ENCODE results near the gene SORCS2.

The SORCS2 gene

GRCh38 chr4:7653510-7654369 is 461.4 kb downstream of the SORCS2 start:
- CTCF ChIA-PET = interaction anchor here (0.6 kb wide), 1 partner anchor 72 kb away, joined by 3 read pairs; no protein-coding TSS in a partner anchor
- no peak for DNase-seq (ENCODE audit: extremely low spot score)
- POLR2A ChIA-PET = no interaction called here
- TF ChIP-seq NFRKB (IDR thresholded peaks at IDR 0.05) = no peak
- no peak for TF ChIP-seq BHLHE40 (IDR thresholded peaks at IDR 0.05; ENCODE audit: borderline replicate concordance)
- TF ChIP-seq ELF4 (IDR thresholded peaks at IDR 0.05) = no peak

- TF ChIP-seq ZNF384 (IDR thresholded peaks at IDR 0.05) (no peak), TARDBP (IDR thresholded peaks at IDR 0.05) (no peak), LEF1 (IDR thresholded peaks at IDR 0.05; ENCODE audit: borderline replicate concordance) (no peak), CTBP1 (IDR thresholded peaks at IDR 0.05; ENCODE audit: borderline replicate concordance) (no peak), ARNT (IDR thresholded peaks at IDR 0.05) (no peak), L3MBTL2 (conservative IDR thresholded peaks at IDR 0.05) (no peak), FOXK2 (IDR thresholded peaks at IDR 0.05) (no peak), ELF4 (IDR thresholded peaks at IDR 0.05) (no peak), NFRKB (IDR thresholded peaks at IDR 0.05) (no peak)
- CTCF ChIA-PET = interaction anchor here (0.5 to 0.9 kb wide), 2 partner anchors 118 to 139 kb away, joined by 3 to 4 read pairs; no protein-coding TSS in a partner anchor
- POLR2A ChIA-PET = no interaction called here
- no peak for DNase-seq (ENCODE audit: extremely low spot score)
Observed at GRCh38 chr4:7654550-7655445, 462.5 kb downstream of the SORCS2 start.

GRCh38 chr4:7655511-7656243 is 463.3 kb downstream of the SORCS2 start:
- POLR2A ChIA-PET = no interaction called here
- TF ChIP-seq PKNOX1 (IDR thresholded peaks at IDR 0.05) (peak; percentile 89), FOXK2 (IDR thresholded peaks at IDR 0.05) (no peak)
- DNase-seq (ENCODE audit: extremely low spot score) = peak; percentile 36
- CTCF ChIA-PET = interaction anchor here (0.9 kb wide), 1 partner anchor 119 kb away, joined by 3 read pairs; no protein-coding TSS in a partner anchor

DNA sequence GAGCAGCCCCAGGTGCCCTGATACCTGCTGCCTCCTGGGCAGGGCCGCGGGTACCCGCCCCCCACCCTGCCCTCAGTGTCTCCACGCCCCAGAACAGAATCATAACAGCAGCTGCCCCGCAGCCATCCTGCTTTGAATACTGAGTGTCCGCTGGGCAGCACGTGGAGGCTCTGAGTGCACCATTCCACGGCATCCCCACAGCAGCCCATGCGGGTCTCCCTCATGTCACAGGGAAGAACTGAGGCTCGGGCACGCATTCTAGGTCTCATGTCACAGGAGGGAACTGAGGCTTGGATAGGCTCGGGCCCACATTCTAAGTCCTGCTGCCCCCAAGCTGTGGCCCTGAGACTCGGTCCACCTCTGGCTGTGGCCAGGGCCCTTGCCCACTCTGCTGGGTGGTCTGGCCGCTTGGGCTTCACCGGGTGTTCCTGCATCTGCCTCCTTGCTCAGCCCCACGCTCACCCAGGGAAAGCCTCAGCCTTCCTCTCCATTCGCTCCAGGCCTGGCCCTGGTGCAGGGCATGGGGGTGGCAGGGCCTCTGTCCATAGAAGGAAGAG is 464.0 kb downstream of the SORCS2 start:
- CTCF ChIA-PET = interaction anchor here (0.6 to 0.9 kb wide), 2 partner anchors 50 to 119 kb away, joined by 3 read pairs; no protein-coding TSS in a partner anchor
- POLR2A ChIA-PET = no interaction called here
- no peak for DNase-seq (ENCODE audit: extremely low spot score)
- TF ChIP-seq L3MBTL2 (conservative IDR thresholded peaks at IDR 0.05) = no peak
- no peak for TF ChIP-seq PKNOX1 (IDR thresholded peaks at IDR 0.05)
- no peak for TF ChIP-seq ELF4 (IDR thresholded peaks at IDR 0.05)
- TF ChIP-seq TARDBP (IDR thresholded peaks at IDR 0.05) = no peak
- TF ChIP-seq ARNT (IDR thresholded peaks at IDR 0.05) = no peak
- no peak for TF ChIP-seq NFRKB (IDR thresholded peaks at IDR 0.05)
- TF ChIP-seq FOXK2 (IDR thresholded peaks at IDR 0.05) = no peak
- no peak for TF ChIP-seq ZNF384 (IDR thresholded peaks at IDR 0.05)
- no peak for TF ChIP-seq HDGF (IDR thresholded peaks at IDR 0.05; ENCODE audit: borderline replicate concordance)
- no peak for TF ChIP-seq FOXM1 (IDR thresholded peaks at IDR 0.05; ENCODE audit: borderline replicate concordance)
- TF ChIP-seq SP1 (IDR thresholded peaks at IDR 0.05) = no peak
- no peak for TF ChIP-seq BHLHE40 (IDR thresholded peaks at IDR 0.05; ENCODE audit: borderline replicate concordance)
- TF ChIP-seq LEF1 (IDR thresholded peaks at IDR 0.05; ENCODE audit: borderline replicate concordance) = no peak
- TF ChIP-seq SUZ12 (IDR thresholded peaks at IDR 0.05) = no peak
- TF ChIP-seq FOXA1 (IDR thresholded peaks at IDR 0.05) = no peak
- no peak for TF ChIP-seq CTBP1 (IDR thresholded peaks at IDR 0.05; ENCODE audit: borderline replicate concordance)

- CTCF ChIA-PET = no interaction called here
- POLR2A ChIA-PET = no interaction called here
- no peak for DNase-seq (ENCODE audit: extremely low spot score)
- TF ChIP-seq ARNT (IDR thresholded peaks at IDR 0.05) = no peak
- no peak for TF ChIP-seq L3MBTL2 (conservative IDR thresholded peaks at IDR 0.05)
- TF ChIP-seq PKNOX1 (IDR thresholded peaks at IDR 0.05) = 0 out of 2 replicates have a peak, but pooled peaks have one; percentile 20
- no peak for TF ChIP-seq CTBP1 (IDR thresholded peaks at IDR 0.05; ENCODE audit: borderline replicate concordance)
- no peak for TF ChIP-seq TARDBP (IDR thresholded peaks at IDR 0.05)
Observed at GRCh38 chr4:7657545-7658297, 465.4 kb downstream of the SORCS2 start.
